A549 (cell line): ENCODE data around the gene MOB3A. TPM values are rescaled to one million over a fixed set of nuclear protein-coding genes. Genes with fewer than 3 reads are reported as not detected.

Experiments used
- ATAC-seq, 2 experiments: fragments of 200-7000 bp in 1 of 2; fragments of >200 bp in 1 of 2; cut with Nextera tagmentation in 1 of 2; cut with Tn5 transposase in 1 of 2; 3 replicates each; pipeline versions ENCODE4 v1.8.0 to v1.9.1; 2018 to 2020; ENCODE audit warnings: mild to moderate bottlenecking in 1 of 2, moderate library complexity in 1 of 2
- CTCF ChIA-PET: fragments of 300-600 bp; sonication (Branson Sonifier 250); formaldehyde crosslinking; extraction: SDS; loops from one replicate; lab custom pipeline; 2021; ENCODE audit warnings: antibody characterized with exemption, inconsistent platforms; lab: Yijun Ruan, JAX
- POLR2A ChIA-PET: fragments of 350-600 bp; formaldehyde crosslinking; extraction: SDS; loops from one replicate; lab custom pipeline; 2021; ENCODE audit warnings: antibody characterized with exemption, inconsistent platforms; lab: Yijun Ruan, JAX
- DNase-seq, 2 experiments: peaks; one replicate each; pipeline versions ENCODE4 v3.0.0 to v3.0.0-alpha.2; 2011 to 2016; ENCODE audit warnings: low read depth in 1 of 2, low spot score in 1 of 2
- FAIRE-seq: peaks from 2 replicates; lab custom pipeline; 2011; peaks lifted over from hg19 to GRCh38; lab: Jason Lieb, UNC
- H3K27ac ChIP-seq, 2 experiments: fragments of >200 bp; sonication (Bioruptor Twin); formaldehyde crosslinking; 3 replicates each; pipeline ENCODE4 v1.5.1; 2016 to 2017
- H3K4me1 ChIP-seq: fragments of >200 bp; sonication (Bioruptor Twin); formaldehyde crosslinking; 3 replicates; pipeline ENCODE4 v1.6.1; 2016
- H3K4me2 ChIP-seq: fragments of >200 bp; sonication (Bioruptor Twin); formaldehyde crosslinking; 3 replicates; pipeline ENCODE4 v1.6.1; 2016
- H3K4me3 ChIP-seq: fragments of >200 bp; sonication (Bioruptor Twin); formaldehyde crosslinking; 3 replicates; pipeline ENCODE4 v1.5.1; 2016
- H3K9me3 ChIP-seq: fragments of >200 bp; sonication (Bioruptor Twin); formaldehyde crosslinking; 3 replicates; pipeline ENCODE4 v1.6.1; 2016
- BHLHE40 ChIP-seq: IDR thresholded peaks from 2 replicates; pipeline ENCODE4 v1.6.1; 2012; ENCODE audit warnings: low read depth, low read length, inconsistent platforms
- CBX2 ChIP-seq: fragments of 200-600 bp; sonication (generic); IDR thresholded peaks from 2 replicates; pipeline ENCODE4 v1.6.1; 2016; ENCODE audit warnings: low read depth, mild to moderate bottlenecking, borderline replicate concordance
- CHD4 ChIP-seq: fragments of 200-600 bp; sonication (generic); IDR thresholded peaks from 2 replicates; pipeline ENCODE4 v1.6.1; 2016; ENCODE audit warnings: antibody characterized with exemption, mild to moderate bottlenecking, borderline replicate concordance
- EHF ChIP-seq: fragments of 250-450 bp; sonication (Bioruptor Pico); IDR thresholded peaks from 2 replicates; pipeline ENCODE4 v1.5.0; 2020; ENCODE audit warnings: mild to moderate bottlenecking
- FOSL2 ChIP-seq, 2 experiments: fragments of 450-650 bp in 1 of 2; fragments of >200 bp in 1 of 2; sonication (Bioruptor Twin) in 1 of 2; formaldehyde crosslinking; IDR thresholded peaks; 2 replicates each; pipeline versions ENCODE4 v1.5.0 to v1.6.1; 2016 to 2020; ENCODE audit warnings: mild to moderate bottlenecking in 1 of 2, moderate library complexity in 1 of 2
- FOXS1 ChIP-seq: fragments of 250-450 bp; sonication (Bioruptor Pico); IDR thresholded peaks from 2 replicates; pipeline ENCODE4 v1.5.0; 2020; ENCODE audit warnings: mild to moderate bottlenecking, moderate library complexity
- GATA3 ChIP-seq: IDR thresholded peaks from 2 replicates; pipeline ENCODE4 v1.6.1; 2012; ENCODE audit warnings: borderline replicate concordance
- HDAC2 ChIP-seq: fragments of 200-600 bp; sonication (generic); IDR thresholded peaks from 2 replicates; pipeline ENCODE4 v1.6.1; 2016
- HEYL ChIP-seq: fragments of 250-450 bp; sonication (Bioruptor Pico); IDR thresholded peaks from 2 replicates; pipeline ENCODE4 v1.8.0; 2021; ENCODE audit warnings: mild to moderate bottlenecking, moderate library complexity
- HOXA7 ChIP-seq: fragments of 250-450 bp; sonication (Bioruptor Pico); IDR thresholded peaks from 2 replicates; pipeline ENCODE4 v1.5.0; 2020; ENCODE audit warnings: mild to moderate bottlenecking, moderate library complexity
- HOXB5 ChIP-seq: fragments of 250-450 bp; sonication (Bioruptor Pico); IDR thresholded peaks from 2 replicates; pipeline ENCODE4 v1.5.0; 2020; ENCODE audit warnings: mild to moderate bottlenecking, moderate library complexity
- KDM1A ChIP-seq: fragments of 200-600 bp; sonication (generic); IDR thresholded peaks from 2 replicates; pipeline ENCODE4 v1.6.1; 2016; ENCODE audit warnings: low read depth, mild to moderate bottlenecking
- KDM5A ChIP-seq: fragments of 200-600 bp; sonication (generic); IDR thresholded peaks from 2 replicates; pipeline ENCODE4 v1.6.1; 2016; ENCODE audit warnings: antibody characterized with exemption, mild to moderate bottlenecking
- MAZ ChIP-seq: fragments of 150-350 bp; IDR thresholded peaks from 2 replicates; pipeline ENCODE4 v1.6.1; 2014; ENCODE audit warnings: antibody characterized with exemption, low read depth, low read length, borderline replicate concordance
- POLR2A ChIP-seq: IDR thresholded peaks from 2 replicates; pipeline ENCODE4 v1.6.1; 2012; ENCODE audit warnings: mild to moderate bottlenecking, low read length
- RARB ChIP-seq: fragments of 250-450 bp; sonication (Bioruptor Pico); IDR thresholded peaks from 2 replicates; pipeline ENCODE4 v1.8.0; 2021; ENCODE audit warnings: mild to moderate bottlenecking, moderate library complexity
- TFCP2L1 ChIP-seq: fragments of 250-450 bp; sonication (Bioruptor Pico); IDR thresholded peaks from 2 replicates; pipeline ENCODE4 v1.5.0; 2021; ENCODE audit warnings: mild to moderate bottlenecking
- TP53 ChIP-seq: fragments of 250-450 bp; sonication (Bioruptor Pico); IDR thresholded peaks from 2 replicates; pipeline ENCODE4 v1.5.0; 2021; ENCODE audit warnings: mild to moderate bottlenecking, moderate library complexity
- WGBS: methylation state at CpG from one replicate; pipeline ENCODE4 v1.1.6; 2017; ENCODE audit errors: missing lambda C conversion rate; 5-methylcytosine and 5-hydroxymethylcytosine counted together
- polyA plus RNA-seq, 4 experiments: library from polyadenylated mRNA; depleted of rRNA in 3 of 4; stranded (reverse); fragments of >200 nt; fragmentation: RNase III in 1 of 4; extraction: RNeasy Plus Mini Kit Qiagen cat#74134 plus additional on column Dnase treatment in 1 of 4; gene quantifications; 2 replicates in 3 of 4; 3 replicates in 1 of 4; pipeline ENCODE4 v1.2.3, GENCODE V29; 2011 to 2017
- TF ChIP-seq, protein P1 (sequence below): fragments of >200 bp; sonication (Bioruptor Twin); formaldehyde crosslinking; IDR thresholded peaks from 3 replicates; pipeline ENCODE4 v1.5.1; 2016
- TF ChIP-seq, protein P2 (sequence below): fragments of >200 bp; sonication (Bioruptor Twin); formaldehyde crosslinking; IDR thresholded peaks from 3 replicates; pipeline ENCODE4 v1.6.1; 2016
- TF ChIP-seq, protein P3 (sequence below): IDR thresholded peaks from 2 replicates; pipeline ENCODE4 v1.6.1; 2012
- TF ChIP-seq, protein P4 (sequence below): fragments of 250-450 bp; sonication (Bioruptor Pico); IDR thresholded peaks from 2 replicates; pipeline ENCODE4 v1.5.0; 2021; ENCODE audit warnings: mild to moderate bottlenecking, moderate library complexity, borderline replicate concordance

Gene MOB3A
- polyA plus RNA-seq, 2 of the 4 experiments (the other 2 are of a cell fraction) = 9.1 to 10.9 TPM

DNA sequence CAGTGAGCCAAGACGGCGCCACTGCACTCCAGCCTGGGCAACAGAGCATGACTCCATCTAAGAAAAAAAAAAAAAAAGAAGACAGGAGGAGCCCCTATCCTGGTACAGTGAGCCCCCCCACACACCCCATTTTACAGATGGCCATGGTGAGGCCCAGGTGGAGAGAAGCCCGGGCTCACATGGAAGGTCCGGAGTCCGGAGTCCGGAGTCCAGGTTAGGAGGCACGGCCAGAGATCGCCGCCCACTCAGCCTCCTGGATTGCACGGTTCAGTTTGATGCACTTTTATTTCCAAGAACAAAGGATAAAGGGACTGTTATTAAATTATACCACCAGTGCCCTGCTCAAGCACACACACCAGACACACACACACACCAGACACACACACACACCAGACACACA, 69.4 kb downstream of the MOB3A start:
- peaks cover 14% of the 10 kb centered on the region for H3K4me1 ChIP-seq
- H3K4me2 ChIP-seq = no peak overlapping the region
- WGBS = 81% methylated on average over 10 of the region's 10 CpGs
- peaks cover 5% of the 10 kb centered on the region; the same call in 1 of the 3 replicates for H3K9me3 ChIP-seq
- ATAC-seq = peak in 1 of 2 experiments; percentile 13; a peak in 1 of 6 replicates
- no peak overlapping the region for H3K4me3 ChIP-seq
- DNase-seq = no peak
- ChIA-PET POLR2A (no interaction called here), CTCF (interaction anchor here (1.4 to 4.4 kb wide), 2 partner anchors 7 to 43 kb away, joined by 8 to 20 read pairs; no protein-coding TSS in a partner anchor)
- TF ChIP-seq GATA3 (no peak), HOXA7 (CRISPR knock-in tag) (no peak), CBX2 (no peak), TFCP2L1 (CRISPR knock-in tag) (no peak), RARB (CRISPR knock-in tag) (no peak), POLR2A (no peak), BHLHE40 (no peak)
- TF ChIP-seq, protein P1, sequence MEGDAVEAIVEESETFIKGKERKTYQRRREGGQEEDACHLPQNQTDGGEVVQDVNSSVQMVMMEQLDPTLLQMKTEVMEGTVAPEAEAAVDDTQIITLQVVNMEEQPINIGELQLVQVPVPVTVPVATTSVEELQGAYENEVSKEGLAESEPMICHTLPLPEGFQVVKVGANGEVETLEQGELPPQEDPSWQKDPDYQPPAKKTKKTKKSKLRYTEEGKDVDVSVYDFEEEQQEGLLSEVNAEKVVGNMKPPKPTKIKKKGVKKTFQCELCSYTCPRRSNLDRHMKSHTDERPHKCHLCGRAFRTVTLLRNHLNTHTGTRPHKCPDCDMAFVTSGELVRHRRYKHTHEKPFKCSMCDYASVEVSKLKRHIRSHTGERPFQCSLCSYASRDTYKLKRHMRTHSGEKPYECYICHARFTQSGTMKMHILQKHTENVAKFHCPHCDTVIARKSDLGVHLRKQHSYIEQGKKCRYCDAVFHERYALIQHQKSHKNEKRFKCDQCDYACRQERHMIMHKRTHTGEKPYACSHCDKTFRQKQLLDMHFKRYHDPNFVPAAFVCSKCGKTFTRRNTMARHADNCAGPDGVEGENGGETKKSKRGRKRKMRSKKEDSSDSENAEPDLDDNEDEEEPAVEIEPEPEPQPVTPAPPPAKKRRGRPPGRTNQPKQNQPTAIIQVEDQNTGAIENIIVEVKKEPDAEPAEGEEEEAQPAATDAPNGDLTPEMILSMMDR = no peak
- TF ChIP-seq, protein P2, sequence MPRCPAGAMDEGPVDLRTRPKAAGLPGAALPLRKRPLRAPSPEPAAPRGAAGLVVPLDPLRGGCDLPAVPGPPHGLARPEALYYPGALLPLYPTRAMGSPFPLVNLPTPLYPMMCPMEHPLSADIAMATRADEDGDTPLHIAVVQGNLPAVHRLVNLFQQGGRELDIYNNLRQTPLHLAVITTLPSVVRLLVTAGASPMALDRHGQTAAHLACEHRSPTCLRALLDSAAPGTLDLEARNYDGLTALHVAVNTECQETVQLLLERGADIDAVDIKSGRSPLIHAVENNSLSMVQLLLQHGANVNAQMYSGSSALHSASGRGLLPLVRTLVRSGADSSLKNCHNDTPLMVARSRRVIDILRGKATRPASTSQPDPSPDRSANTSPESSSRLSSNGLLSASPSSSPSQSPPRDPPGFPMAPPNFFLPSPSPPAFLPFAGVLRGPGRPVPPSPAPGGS = no peak
- no peak for FAIRE-seq
- H3K27ac ChIP-seq = 0 out of 6 replicates have a peak overlapping the region, but pooled peaks of 1 of the 2 experiments have one; percentile 16

DNA sequence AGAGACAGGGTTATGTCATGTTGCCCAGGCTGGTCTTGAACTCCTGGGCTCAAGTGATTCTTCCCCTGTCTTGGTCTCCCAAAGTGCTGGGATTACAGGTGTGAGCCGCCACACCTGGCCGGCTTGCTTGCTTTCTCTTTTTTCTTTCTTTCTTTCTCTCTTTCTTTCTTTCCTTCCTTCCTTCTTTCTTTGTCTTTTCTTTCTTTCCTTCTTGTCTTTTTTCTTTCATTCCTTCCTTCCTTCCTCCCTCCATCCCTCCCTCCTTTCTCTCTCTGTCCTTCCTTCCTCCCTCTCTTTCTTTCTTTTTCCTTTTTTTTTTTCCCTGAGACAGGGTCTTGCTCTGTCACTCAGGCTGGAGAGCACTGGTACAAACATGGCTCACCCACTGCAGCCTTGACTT, 73.8 kb downstream of the MOB3A start:
- ChIA-PET CTCF (interaction anchor here (0.9 to 7.3 kb wide), 3 partner anchors 19 to 48 kb away, joined by 3 to 54 read pairs (median 4); no protein-coding TSS in a partner anchor), POLR2A (no interaction called here)
- Histone ChIP-seq H3K9me3 (peaks cover 5% of the 10 kb centered on the region; the same call in 1 of the 3 replicates), H3K4me3 (no peak overlapping the region), H3K4me1 (no peaks in the 10 kb centered on the region; the same call in 2 of the 3 replicates), H3K27ac (no peak overlapping the region), H3K4me2 (no peak overlapping the region)
- TF ChIP-seq HDAC2 (no peak), CHD4 (no peak), TP53 (CRISPR knock-in tag) (no peak), KDM1A (no peak), MAZ (no peak), FOSL2 (IDR thresholded peaks at IDR 0.05) (no peak), FOSL2 (CRISPR knock-in tag; IDR thresholded peaks at IDR 0.05) (no peak), FOXS1 (no peak), HOXB5 (CRISPR knock-in tag) (no peak), HEYL (no peak), EHF (CRISPR knock-in tag) (no peak), KDM5A (no peak)
- TF ChIP-seq, protein P3, sequence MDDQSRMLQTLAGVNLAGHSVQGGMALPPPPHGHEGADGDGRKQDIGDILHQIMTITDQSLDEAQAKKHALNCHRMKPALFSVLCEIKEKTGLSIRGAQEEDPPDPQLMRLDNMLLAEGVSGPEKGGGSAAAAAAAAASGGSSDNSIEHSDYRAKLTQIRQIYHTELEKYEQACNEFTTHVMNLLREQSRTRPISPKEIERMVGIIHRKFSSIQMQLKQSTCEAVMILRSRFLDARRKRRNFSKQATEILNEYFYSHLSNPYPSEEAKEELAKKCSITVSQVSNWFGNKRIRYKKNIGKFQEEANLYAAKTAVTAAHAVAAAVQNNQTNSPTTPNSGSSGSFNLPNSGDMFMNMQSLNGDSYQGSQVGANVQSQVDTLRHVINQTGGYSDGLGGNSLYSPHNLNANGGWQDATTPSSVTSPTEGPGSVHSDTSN = no peak
- TF ChIP-seq, protein P4, sequence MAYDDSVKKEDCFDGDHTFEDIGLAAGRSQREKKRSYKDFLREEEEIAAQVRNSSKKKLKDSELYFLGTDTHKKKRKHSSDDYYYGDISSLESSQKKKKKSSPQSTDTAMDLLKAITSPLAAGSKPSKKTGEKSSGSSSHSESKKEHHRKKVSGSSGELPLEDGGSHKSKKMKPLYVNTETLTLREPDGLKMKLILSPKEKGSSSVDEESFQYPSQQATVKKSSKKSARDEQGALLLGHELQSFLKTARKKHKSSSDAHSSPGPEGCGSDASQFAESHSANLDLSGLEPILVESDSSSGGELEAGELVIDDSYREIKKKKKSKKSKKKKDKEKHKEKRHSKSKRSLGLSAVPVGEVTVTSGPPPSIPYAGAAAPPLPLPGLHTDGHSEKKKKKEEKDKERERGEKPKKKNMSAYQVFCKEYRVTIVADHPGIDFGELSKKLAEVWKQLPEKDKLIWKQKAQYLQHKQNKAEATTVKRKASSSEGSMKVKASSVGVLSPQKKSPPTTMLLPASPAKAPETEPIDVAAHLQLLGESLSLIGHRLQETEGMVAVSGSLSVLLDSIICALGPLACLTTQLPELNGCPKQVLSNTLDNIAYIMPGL (CRISPR knock-in tag) = no peak
- WGBS = 97% methylated on average over 2 of the region's 2 CpGs
- no peak for DNase-seq
- ATAC-seq = no peak
- FAIRE-seq = no peak
